ENCODE data around the gene APEX1.

The APEX1 gene

GRCh38 chr14:20492486-20492885 lies 37.5 kb downstream of the APEX1 start:
- H3K4me2 ChIP-seq (ENCODE audit: low read length), result no peak overlapping the region

DNA sequence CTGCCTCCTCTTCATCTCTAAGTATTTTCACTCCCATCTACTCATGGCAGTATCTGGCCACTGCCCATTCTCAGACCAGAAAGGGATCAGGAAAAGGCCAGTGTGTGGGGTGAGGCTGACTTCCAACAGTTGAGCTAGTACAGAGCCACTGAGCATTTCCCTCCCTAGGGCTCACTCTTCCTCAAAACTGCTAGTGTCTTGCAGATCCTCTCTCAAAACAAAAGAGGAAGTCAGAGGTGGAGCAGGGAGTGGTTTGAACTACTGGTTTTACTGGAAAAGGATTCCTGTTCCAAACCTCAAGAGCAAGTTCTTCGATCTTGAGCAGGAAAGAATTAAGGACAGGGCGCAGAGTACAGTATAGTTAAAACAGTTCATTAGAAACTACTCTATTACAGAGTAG lies 38.6 kb downstream of the APEX1 start:
- no peak overlapping the region for H3K27ac ChIP-seq (ENCODE audit: low read depth, low read length)
- H3K4me2 ChIP-seq (ENCODE audit: low read length), result no peak overlapping the region

More at GRCh38 chr14:20492486-20492885, 37.5 kb downstream of the APEX1 start:
- Histone ChIP-seq H3K4me1 (ENCODE audit: control insufficient read depth, low read length) (peaks cover 30% of the 10 kb centered on the region), H3K9me2 (replicated peaks; ENCODE audit: control insufficient read depth, low read length) (no peaks in the 10 kb centered on the region), H3K27ac (ENCODE audit: low read depth, low read length) (no peak overlapping the region), H3K36me3 (ENCODE audit: control insufficient read depth, low read length) (no peaks in the 10 kb centered on the region), H3K27me3 (ENCODE audit: control insufficient read depth, low read length) (peaks cover 15% of the 10 kb centered on the region), H3F3A (ENCODE audit: control insufficient read depth, insufficient read depth) (no peaks in the 10 kb centered on the region), H3K4me3 (ENCODE audit: low read length) (no peak overlapping the region), H4K20me1 (ENCODE audit: control insufficient read depth, insufficient read depth, low read depth, low read length) (no peaks in the 10 kb centered on the region), H3K9me3 (ENCODE audit: control insufficient read depth, insufficient read depth, low read length) (no peaks in the 10 kb centered on the region), H3K79me2 (ENCODE audit: control insufficient read depth, low read length) (no peaks in the 10 kb centered on the region)
- TF ChIP-seq EZH2phosphoT487 (IDR thresholded peaks at IDR 0.05; ENCODE audit: borderline replicate concordance, low read length) (no peak), CTCF (IDR thresholded peaks at IDR 0.05; ENCODE audit: low read depth, low read length, poor library complexity, severe bottlenecking) (no peak)

DNA sequence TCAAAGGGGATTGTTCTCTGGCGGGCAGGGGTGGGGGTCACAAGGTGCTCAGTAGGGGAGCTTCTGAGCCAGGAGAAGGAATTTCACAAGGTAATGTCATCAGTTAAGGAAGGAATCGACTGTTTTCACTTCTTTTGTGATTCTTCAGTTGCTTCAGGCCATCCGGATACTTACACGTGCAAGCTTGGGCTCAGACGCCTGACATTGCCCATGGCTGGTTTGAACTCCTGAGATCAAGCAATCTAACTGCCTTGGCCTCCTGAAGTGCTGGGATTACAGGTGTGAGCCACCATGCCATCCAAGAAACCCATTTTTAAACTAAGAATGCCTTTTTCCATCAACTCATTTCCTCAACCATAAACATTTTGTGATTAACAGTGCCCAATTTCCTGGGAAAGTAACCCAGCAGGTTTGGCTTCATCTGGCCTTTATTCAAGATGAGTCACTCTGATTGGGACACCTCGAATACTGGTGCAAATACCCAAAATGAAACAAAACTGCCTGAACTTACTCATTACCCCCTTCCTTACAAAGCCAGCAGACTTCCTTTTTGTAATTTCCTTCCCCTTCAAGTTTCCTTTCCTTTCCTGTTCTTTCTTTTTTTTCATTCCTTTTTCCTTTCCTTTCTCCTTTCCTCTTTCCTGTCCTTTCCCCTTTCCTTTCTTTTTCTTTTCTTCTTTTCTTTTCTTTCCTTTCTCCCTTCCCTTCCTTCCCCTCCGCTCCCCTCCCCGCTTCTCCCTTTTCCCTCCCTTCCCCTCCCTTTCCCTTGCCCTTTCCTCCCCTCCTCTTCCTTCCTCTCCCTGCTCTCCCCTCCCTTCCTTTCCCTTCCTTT lies 40.1 kb downstream of the APEX1 start:
- Histone ChIP-seq H3K4me2 (ENCODE audit: low read length) (no peak overlapping the region), H3K27ac (ENCODE audit: low read depth, low read length) (no peak overlapping the region), H4K20me1 (ENCODE audit: control insufficient read depth, insufficient read depth, low read depth, low read length) (no peaks in the 10 kb centered on the region), H3K4me3 (ENCODE audit: low read length) (no peak overlapping the region), H3K9me3 (ENCODE audit: control insufficient read depth, insufficient read depth, low read length) (no peaks in the 10 kb centered on the region), H3F3A (ENCODE audit: control insufficient read depth, insufficient read depth) (no peaks in the 10 kb centered on the region), H3K9me2 (replicated peaks; ENCODE audit: control insufficient read depth, low read length) (no peaks in the 10 kb centered on the region), H3K36me3 (ENCODE audit: control insufficient read depth, low read length) (no peaks in the 10 kb centered on the region), H3K79me2 (ENCODE audit: control insufficient read depth, low read length) (no peaks in the 10 kb centered on the region), H3K4me1 (ENCODE audit: control insufficient read depth, low read length) (peaks cover 19% of the 10 kb centered on the region), H3K27me3 (ENCODE audit: control insufficient read depth, low read length) (peaks cover 15% of the 10 kb centered on the region)
- TF ChIP-seq CTCF (IDR thresholded peaks at IDR 0.05; ENCODE audit: low read depth, low read length, poor library complexity, severe bottlenecking), result no peak
- no peak for TF ChIP-seq EZH2phosphoT487 (IDR thresholded peaks at IDR 0.05; ENCODE audit: borderline replicate concordance, low read length)

More for the DNA sequence above, 38.6 kb downstream of the APEX1 start:
- Histone ChIP-seq H3K36me3 (ENCODE audit: control insufficient read depth, low read length) (no peaks in the 10 kb centered on the region), H3K27me3 (ENCODE audit: control insufficient read depth, low read length) (peaks cover 15% of the 10 kb centered on the region), H3K4me1 (ENCODE audit: control insufficient read depth, low read length) (peaks cover 30% of the 10 kb centered on the region), H3F3A (ENCODE audit: control insufficient read depth, insufficient read depth) (no peaks in the 10 kb centered on the region), H3K4me3 (ENCODE audit: low read length) (no peak overlapping the region), H3K79me2 (ENCODE audit: control insufficient read depth, low read length) (no peaks in the 10 kb centered on the region), H3K9me2 (replicated peaks; ENCODE audit: control insufficient read depth, low read length) (no peaks in the 10 kb centered on the region), H4K20me1 (ENCODE audit: control insufficient read depth, insufficient read depth, low read depth, low read length) (no peaks in the 10 kb centered on the region), H3K9me3 (ENCODE audit: control insufficient read depth, insufficient read depth, low read length) (no peaks in the 10 kb centered on the region)
- TF ChIP-seq EZH2phosphoT487 (IDR thresholded peaks at IDR 0.05; ENCODE audit: borderline replicate concordance, low read length), result no peak
- no peak for TF ChIP-seq CTCF (IDR thresholded peaks at IDR 0.05; ENCODE audit: low read depth, low read length, poor library complexity, severe bottlenecking)
